Testis (tissue), 2 donors: Measurements from ENCODE around the gene CIP2A.

Experiments
- POLR2A ChIP-seq: fragments of 450-650 bp; IDR thresholded peaks from one replicate; pipeline ENCODE4 v1.6.1; 2017; ENCODE audit warnings: antibody characterized with exemption, mild to moderate bottlenecking, moderate library complexity
- TF ChIP-seq, protein P1 (sequence below), 3 experiments: fragments of 450-650 bp in 2 of 3; fragments of 200-600 bp in 1 of 3; sonication (generic) in 1 of 3; IDR thresholded peaks; one replicate each; pipeline ENCODE4 v1.5.1; 2016 to 2019; ENCODE audit warnings: antibody characterized with exemption in 3 of 3, mild to moderate bottlenecking in 2 of 3, moderate library complexity in 1 of 3

DNA sequence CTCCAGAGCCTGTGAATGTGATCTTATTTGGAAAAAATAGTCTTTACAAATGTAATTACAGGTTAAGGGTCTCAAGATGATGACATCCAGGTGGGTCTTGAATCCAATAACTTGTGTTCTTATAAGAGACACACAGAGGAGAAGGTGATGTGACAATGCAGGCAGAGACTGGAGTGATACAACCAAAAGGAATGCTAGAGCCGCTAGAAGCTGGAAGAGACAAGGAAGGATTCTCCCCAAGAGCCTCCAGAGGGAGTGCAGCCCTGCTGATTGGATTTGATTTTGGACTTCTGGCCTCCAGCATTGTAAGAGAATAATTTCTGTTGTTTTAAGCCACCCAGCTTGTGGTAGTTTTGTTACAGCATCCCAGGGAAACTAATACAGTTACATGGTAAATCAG is 88.5 kb downstream of the CIP2A start:
- TF ChIP-seq, protein P1, sequence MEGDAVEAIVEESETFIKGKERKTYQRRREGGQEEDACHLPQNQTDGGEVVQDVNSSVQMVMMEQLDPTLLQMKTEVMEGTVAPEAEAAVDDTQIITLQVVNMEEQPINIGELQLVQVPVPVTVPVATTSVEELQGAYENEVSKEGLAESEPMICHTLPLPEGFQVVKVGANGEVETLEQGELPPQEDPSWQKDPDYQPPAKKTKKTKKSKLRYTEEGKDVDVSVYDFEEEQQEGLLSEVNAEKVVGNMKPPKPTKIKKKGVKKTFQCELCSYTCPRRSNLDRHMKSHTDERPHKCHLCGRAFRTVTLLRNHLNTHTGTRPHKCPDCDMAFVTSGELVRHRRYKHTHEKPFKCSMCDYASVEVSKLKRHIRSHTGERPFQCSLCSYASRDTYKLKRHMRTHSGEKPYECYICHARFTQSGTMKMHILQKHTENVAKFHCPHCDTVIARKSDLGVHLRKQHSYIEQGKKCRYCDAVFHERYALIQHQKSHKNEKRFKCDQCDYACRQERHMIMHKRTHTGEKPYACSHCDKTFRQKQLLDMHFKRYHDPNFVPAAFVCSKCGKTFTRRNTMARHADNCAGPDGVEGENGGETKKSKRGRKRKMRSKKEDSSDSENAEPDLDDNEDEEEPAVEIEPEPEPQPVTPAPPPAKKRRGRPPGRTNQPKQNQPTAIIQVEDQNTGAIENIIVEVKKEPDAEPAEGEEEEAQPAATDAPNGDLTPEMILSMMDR (IDR thresholded peaks at IDR 0.05): no peak
- no peak for TF ChIP-seq POLR2A
